ENCODE data around the gene PBX4. TPM values are rescaled to one million over a fixed set of nuclear protein-coding genes. Genes with fewer than 3 reads are reported as not detected.

The PBX4 gene
- total and polyA plus RNA-seq, 4 donors = 2.2 to 8.3 (median 6.8) TPM

GRCh38 chr19:19562665-19563347 is 55.7 kb downstream of the PBX4 start:
- DNase-seq (no peak), ATAC-seq (ENCODE audit: insufficient read depth, low FRiP score) (no peak)
- H3K36me3 ChIP-seq (ENCODE audit: control insufficient read depth in 4 of 4, insufficient read depth in 4 of 4, low read length in 4 of 4) = peaks cover 0 to 20% (median 2%) of the 10 kb centered on the region in 4 donors
- WGBS, 2 donors = 76 to 82% methylated on average over 17 of the region's 17 CpGs
- no peaks in the 10 kb centered on the region for H3K4me1 ChIP-seq (ENCODE audit: control insufficient read depth in 5 of 5, insufficient read depth in 5 of 5, low read length in 5 of 5)
- H3K9me3 ChIP-seq (ENCODE audit: control insufficient read depth in 4 of 4, insufficient read depth in 3 of 4, low read length in 3 of 4) = no peaks in the 10 kb centered on the region
- H3K4me3 ChIP-seq = no peak overlapping the region
- no peaks in the 10 kb centered on the region for H3K27me3 ChIP-seq (ENCODE audit: control insufficient read depth in 3 of 3, insufficient read depth in 3 of 3, low read length in 2 of 3)
- TF ChIP-seq CTCF (IDR thresholded peaks at IDR 0.05; ENCODE audit: control extremely low read depth, extremely low read depth) = no peak
- H3K9ac ChIP-seq (ENCODE audit: insufficient read depth in 1 of 2, low read length in 2 of 2) = no peak overlapping the region
- H3K27ac ChIP-seq (ENCODE audit: low read depth in 1 of 2, low read length in 1 of 2) = no peak overlapping the region

- ATAC-seq (ENCODE audit: insufficient read depth, low FRiP score) = no peak
Observed at GRCh38 chr19:19561946-19562664, 56.4 kb downstream of the PBX4 start.

GRCh38 chr19:19559931-19560330 is 58.6 kb downstream of the PBX4 start:
- Histone ChIP-seq H3K27me3 (ENCODE audit: control insufficient read depth in 3 of 3, insufficient read depth in 3 of 3, low read length in 2 of 3) (no peaks in the 10 kb centered on the region), H3K27ac (ENCODE audit: low read depth in 1 of 2, low read length in 1 of 2) (no peak overlapping the region), H3K36me3 (ENCODE audit: control insufficient read depth in 4 of 4, insufficient read depth in 4 of 4, low read length in 4 of 4) (peaks cover 0 to 13% (median 0%) of the 10 kb centered on the region in 4 donors), H3K4me1 (ENCODE audit: control insufficient read depth in 5 of 5, insufficient read depth in 5 of 5, low read length in 5 of 5) (no peaks in the 10 kb centered on the region), H3K9ac (ENCODE audit: insufficient read depth in 1 of 2, low read length in 2 of 2) (no peak overlapping the region), H3K4me3 (no peak overlapping the region), H3K9me3 (ENCODE audit: control insufficient read depth in 4 of 4, insufficient read depth in 3 of 4, low read length in 3 of 4) (no peaks in the 10 kb centered on the region)
- TF ChIP-seq CTCF (IDR thresholded peaks at IDR 0.05; ENCODE audit: control extremely low read depth, extremely low read depth) = no peak
- ATAC-seq (ENCODE audit: insufficient read depth, low FRiP score) (no peak), DNase-seq (no peak)
- 38 to 61% methylated on average over 4 of the region's 4 CpGs for WGBS, 2 donors

More at GRCh38 chr19:19561946-19562664, 56.4 kb downstream of the PBX4 start:
- no peak for TF ChIP-seq CTCF (IDR thresholded peaks at IDR 0.05; ENCODE audit: control extremely low read depth, extremely low read depth)
- H3K4me1 ChIP-seq (ENCODE audit: control insufficient read depth in 5 of 5, insufficient read depth in 5 of 5, low read length in 5 of 5) = no peaks in the 10 kb centered on the region
- no peak overlapping the region for H3K9ac ChIP-seq (ENCODE audit: insufficient read depth in 1 of 2, low read length in 2 of 2)
- no peaks in the 10 kb centered on the region for H3K27me3 ChIP-seq (ENCODE audit: control insufficient read depth in 3 of 3, insufficient read depth in 3 of 3, low read length in 2 of 3)
- no peak overlapping the region for H3K27ac ChIP-seq (ENCODE audit: low read depth in 1 of 2, low read length in 1 of 2)
- H3K4me3 ChIP-seq = no peak overlapping the region
- no peak for DNase-seq
- H3K36me3 ChIP-seq (ENCODE audit: control insufficient read depth in 4 of 4, insufficient read depth in 4 of 4, low read length in 4 of 4) = peaks cover 0 to 17% (median under 1%) of the 10 kb centered on the region in 4 donors
- H3K9me3 ChIP-seq (ENCODE audit: control insufficient read depth in 4 of 4, insufficient read depth in 3 of 4, low read length in 3 of 4) = no peaks in the 10 kb centered on the region
- WGBS, 2 donors = 85 to 89% methylated on average over 26 of the region's 26 CpGs

All from lung (tissue), 12 donors.